Caki2 (cell line): ENCODE measurements around the gene CAMP. TPM values are rescaled to one million over a fixed set of nuclear protein-coding genes. Genes with fewer than 3 reads are reported as not detected.

Experiments
- total RNA-seq: library from RNA; depleted of rRNA; stranded (reverse); fragments of >200 nt; shearing (Covaris generic); gene quantifications from 2 replicates; pipeline ENCODE4 v1.2.3, GENCODE V29; 2014; ENCODE audit warnings: low replicate concordance; rRNA removed

Gene CAMP
- total RNA-seq, 1 experiment from 2014 or later: not detected

Other genes starting within 250 kb of the CAMP start
- gene MAP4, start 207.1 kb upstream of the CAMP start, total RNA-seq: 27.6 and 29.1 TPM in 2 replicates
- gene CDC25A, start 35.1 kb upstream of the CAMP start, total RNA-seq: 7.7 and 12.0 TPM in 2 replicates
- gene ZNF589, start 17.6 kb downstream of the CAMP start, total RNA-seq: 0.68 and 1.5 TPM in 2 replicates
- gene NME6, start 77.9 kb downstream of the CAMP start, total RNA-seq: 39.9 and 45.3 TPM in 2 replicates
- not detected in 2 replicates for gene SPINK8, start 110.2 kb downstream of the CAMP start, total RNA-seq
- gene FBXW12, start 148.7 kb downstream of the CAMP start, total RNA-seq: not detected in 2 replicates
- 17.8 and 24.8 TPM in 2 replicates for gene PLXNB1, start 206.6 kb downstream of the CAMP start, total RNA-seq
- gene CCDC51, start 216.6 kb downstream of the CAMP start, total RNA-seq: 49.6 and 59.3 TPM in 2 replicates
- 418 and 765 TPM in 2 replicates for gene TMA7, start 216.8 kb downstream of the CAMP start, total RNA-seq
- gene ATRIP, start 223.2 kb downstream of the CAMP start, total RNA-seq: 1.6 and 4.0 TPM in 2 replicates